GM21526 (cell line): ENCODE measurements around the gene ASTN2.
A peak's percentile ranks its signal among the peaks of the same experiment; 100 is the strongest.
"Not testable (repeated sequence)": the region's sequence is repeated elsewhere in the genome, so short reads cannot be mapped to it uniquely, and the experiment has no call there.

Experiments used
- ATAC-seq: cut with Tn5 transposase; IDR thresholded peaks from one replicate; pipeline ENCODE4 v1.9.1; 2021; ENCODE audit warnings: moderate library complexity; ENCODE audit not compliant: unreplicated experiment, low FRiP score

The ASTN2 gene

DNA sequence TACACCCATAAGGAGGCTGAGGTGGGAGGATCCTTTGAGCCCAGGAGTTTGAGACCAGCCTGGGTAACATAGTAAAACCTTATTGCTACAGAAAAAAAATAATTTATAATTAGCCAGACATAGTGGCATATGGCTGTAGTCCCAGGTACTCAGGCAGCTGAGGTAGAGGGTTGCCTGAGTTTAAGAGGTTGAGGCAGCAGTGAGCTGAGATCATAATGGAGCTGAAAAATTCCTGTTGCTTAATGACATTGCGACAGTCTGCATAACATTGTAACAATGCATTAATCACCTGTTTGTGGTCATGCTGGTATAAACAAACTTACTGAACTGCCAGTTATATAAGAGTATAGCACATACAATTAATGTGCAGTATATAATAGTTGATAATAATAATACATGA is 513.6 kb downstream of the ASTN2 start:
- ATAC-seq = no peak

GRCh38 chr9:116900543-116900942 is 514.3 kb downstream of the ASTN2 start:
- no peak for ATAC-seq

DNA sequence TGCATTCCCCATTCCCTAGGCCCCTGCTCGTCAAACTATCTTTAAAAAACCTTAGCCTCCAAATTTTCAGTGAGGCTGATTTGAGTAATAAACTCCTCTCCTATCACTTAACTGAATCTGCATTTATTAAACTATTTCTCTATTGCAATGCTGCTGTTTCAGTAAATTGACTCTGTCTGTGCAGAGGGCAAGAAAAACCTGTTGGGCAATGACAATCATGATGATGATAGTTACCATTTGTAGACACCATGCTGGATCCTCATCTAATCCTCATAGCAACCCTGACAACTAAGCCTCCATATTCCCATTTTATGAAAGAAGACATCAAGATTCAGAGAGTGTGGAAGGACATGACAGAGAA is 514.9 kb downstream of the ASTN2 start:
- no peak for ATAC-seq

GRCh38 chr9:116899337-116900006 is 515.4 kb downstream of the ASTN2 start:
- no peak for ATAC-seq

GRCh38 chr9:116898131-116898530 is 516.7 kb downstream of the ASTN2 start:
- not testable (repeated sequence) for ATAC-seq

DNA sequence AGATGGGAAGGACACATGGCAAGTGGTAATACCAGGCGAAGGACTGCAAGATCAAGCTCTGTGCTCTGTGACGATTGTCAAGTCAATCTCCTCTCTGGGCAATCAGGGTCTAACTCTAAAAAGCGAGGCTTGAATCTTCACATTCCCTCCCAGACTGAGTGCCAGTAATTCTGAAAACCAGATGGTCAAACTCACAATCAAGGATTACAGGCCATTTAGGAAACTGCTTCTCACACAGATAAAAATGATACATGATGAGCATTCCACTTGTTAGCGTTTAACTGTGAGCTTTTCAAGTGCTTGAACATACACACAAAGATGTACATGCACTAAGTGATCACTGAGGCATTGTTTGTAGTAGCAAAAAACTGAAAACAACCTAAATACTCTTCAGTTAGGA is 517.7 kb downstream of the ASTN2 start:
- no peak for ATAC-seq

DNA sequence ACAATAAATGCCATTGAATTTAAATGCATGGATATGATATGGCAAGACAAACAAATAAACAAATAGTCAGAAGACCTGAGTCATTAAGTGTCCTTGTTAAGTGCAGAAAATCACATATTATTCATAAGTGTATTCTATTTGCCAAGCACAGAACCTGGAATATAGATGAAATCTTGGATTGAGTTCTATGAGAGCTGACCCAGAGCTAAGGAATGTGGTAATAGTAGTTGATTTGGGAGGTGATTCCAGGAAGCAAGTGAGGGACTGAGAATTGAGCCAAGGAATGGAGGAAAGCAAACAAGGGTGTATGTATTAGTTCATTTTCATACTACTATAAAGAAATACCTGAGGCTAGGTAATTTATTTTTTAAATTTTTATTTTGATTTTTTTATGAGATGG is 518.9 kb downstream of the ASTN2 start:
- no peak for ATAC-seq

- ATAC-seq = no peak
These were observed 523.4 kb downstream of the ASTN2 start for GRCh38 chr9:116891424-116891823.

DNA sequence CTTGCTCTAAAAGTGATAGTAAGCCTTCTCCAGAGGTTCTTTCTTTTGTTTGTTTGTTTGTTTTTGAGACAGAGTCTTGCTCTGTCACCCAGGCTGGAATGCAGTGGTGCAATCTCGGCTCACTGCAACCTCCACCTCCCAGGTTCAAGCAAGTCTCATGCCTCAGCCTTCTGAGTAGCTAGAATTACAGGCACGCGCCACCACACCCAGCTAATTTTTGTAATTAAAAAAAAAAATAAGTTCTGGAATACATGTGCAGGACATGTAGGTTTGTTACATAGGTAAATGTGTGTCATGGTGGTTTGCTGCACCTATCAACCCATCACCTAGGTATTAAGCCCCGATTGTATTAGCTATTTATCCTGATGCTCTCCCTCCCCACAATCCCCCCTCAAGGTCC is 526.4 kb downstream of the ASTN2 start:
- not testable (repeated sequence) for ATAC-seq

DNA sequence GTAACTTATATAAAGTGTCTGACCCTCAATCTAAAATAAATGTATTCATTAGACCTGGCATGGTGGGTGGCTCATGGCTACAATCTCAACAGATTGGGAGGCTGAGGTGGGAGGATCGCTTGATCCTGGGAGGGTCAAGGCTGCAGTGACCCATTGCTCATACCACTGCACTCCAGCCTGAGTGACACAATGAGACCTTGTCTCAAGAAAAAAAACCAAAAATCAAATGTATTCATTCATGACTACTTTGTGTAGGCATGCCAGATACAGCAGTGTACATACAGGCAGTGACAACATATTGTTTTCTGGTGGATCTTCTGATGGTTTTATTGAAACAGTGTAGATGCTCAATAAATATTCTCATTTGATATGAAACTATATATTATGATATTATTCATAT is 526.8 kb downstream of the ASTN2 start:
- ATAC-seq = no peak

DNA sequence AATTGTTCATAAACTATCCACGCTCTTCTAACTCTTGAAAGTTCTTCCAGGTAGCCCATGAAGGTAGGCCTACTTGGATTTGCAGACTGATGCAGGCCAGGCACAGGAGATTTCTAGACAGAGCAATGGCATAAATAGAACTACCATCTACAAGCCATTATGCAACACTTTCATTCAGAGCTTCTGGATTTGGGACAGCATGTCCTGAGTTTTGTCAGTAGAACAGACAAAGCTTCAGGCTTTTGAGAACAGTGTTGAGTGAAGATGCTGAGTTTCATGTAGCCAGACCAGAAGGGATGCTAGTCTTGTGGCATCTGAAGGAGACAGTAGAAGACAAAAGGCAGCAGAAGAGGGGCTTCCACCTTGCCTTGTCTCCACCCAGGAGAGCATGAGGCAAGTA is 531.2 kb downstream of the ASTN2 start:
- no peak for ATAC-seq

GRCh38 chr9:116877072-116877471 is 537.8 kb downstream of the ASTN2 start:
- ATAC-seq = no peak

- no peak for ATAC-seq
These were observed 539.3 kb downstream of the ASTN2 start for GRCh38 chr9:116875576-116875975.

DNA sequence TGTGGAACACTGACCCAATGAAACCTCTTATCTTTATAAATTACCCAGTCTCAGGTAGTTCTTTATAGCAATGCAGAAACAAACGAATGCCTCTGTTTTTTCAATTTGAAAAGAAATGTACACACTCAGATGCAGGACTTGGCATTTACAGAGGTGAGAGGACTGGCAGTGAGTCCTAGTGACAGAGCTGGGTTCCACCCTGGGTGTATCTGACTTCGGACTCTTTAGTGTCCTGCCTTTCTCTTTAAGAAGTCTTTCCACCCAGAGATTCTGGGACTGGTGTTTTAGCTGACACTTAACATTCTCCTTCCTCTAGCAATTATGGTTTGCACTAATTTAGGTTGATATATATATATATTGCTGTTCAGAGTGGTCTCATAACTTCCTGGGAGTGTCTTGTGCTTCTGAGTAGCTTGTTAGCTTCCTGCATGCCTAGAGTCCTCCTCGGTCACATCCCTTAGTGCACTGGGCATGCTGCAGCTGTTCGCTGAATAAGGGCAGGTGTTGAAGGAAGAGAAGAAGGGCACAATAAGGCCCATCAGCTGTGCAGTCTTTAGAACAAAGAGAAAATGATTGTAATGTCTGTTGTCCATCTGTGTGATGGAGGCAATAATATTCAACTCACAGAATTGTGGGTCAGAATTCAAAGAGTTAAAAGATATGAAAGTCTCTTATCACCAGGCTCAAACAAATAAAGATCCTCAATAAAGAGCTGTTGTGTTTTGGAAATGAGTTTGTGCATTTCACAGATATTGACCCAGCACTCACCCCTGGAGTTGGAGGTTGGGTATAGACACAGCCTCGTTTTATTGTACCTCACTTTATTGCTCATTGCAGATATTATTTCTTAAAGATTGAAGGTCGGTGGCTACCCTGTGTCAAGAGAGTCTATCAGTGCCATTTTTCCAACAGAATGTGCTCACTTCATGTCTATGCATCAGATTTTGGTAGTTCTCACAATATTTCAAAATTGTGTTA is 540.6 kb downstream of the ASTN2 start:
- ATAC-seq = no peak

DNA sequence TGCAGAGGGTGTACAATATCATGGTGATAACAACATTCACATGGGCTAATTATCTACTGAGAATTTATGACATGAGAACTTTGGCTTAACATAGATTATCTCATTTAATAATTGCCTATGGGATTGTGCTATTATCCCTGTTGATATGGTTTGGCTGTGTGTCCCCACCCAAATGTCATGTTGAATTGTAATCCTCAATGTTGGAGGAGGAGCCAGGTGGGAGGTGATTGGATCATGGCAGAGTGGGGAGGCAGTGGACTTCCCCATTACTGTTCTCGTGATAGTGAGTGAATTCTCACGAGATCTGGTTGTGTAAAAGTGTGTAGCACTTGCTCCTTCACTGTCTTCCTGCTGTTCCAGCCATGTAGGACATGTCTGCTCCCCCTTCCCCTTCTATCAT is 541.4 kb downstream of the ASTN2 start:
- no peak for ATAC-seq

- ATAC-seq = no peak
These were observed 544.3 kb downstream of the ASTN2 start for GRCh38 chr9:116870566-116870965.

- ATAC-seq = no peak
These were observed 546.7 kb downstream of the ASTN2 start for GRCh38 chr9:116868201-116868600.

DNA sequence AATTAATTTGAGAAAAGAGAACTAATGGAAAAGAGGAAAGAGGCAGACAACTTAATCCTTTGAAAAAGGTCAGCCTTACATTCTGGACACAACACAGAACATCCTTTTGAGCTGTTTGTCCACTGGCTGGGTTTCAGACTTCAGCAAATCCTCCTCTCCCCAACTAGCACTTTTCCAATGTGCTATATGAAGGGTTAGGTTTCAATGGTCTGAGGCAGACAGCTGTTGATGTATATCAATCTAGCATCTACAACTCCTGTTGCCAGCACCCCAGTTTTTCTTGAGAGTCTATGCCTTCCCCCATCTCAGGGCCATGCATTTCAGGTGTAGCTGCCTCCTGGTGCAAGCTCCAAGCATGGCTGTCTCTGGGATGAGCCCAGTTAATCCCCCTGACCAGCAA is 553.5 kb downstream of the ASTN2 start:
- ATAC-seq = no peak

- ATAC-seq = peak; percentile 78
These were observed 554.2 kb downstream of the ASTN2 start for GRCh38 chr9:116860509-116861120.

DNA sequence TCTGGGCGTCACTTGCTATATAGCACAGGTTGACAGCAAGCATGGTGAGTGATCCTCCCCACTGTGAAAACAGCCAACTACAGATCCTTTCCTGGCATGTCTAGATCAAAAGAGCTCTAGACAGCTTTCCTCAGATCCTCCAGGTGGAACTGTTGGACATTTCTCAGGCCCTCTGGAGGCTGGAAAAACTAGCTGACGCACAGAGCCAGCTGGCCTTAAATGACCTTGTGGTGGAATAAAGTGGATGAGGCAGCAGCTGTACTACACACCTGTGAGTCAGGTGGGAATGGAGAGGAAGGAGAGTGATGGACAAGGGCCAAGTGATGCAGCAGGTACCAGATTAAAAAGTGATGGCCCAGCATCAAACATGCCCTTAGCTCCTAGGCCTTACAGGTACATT is 555.1 kb downstream of the ASTN2 start:
- ATAC-seq = no peak

DNA sequence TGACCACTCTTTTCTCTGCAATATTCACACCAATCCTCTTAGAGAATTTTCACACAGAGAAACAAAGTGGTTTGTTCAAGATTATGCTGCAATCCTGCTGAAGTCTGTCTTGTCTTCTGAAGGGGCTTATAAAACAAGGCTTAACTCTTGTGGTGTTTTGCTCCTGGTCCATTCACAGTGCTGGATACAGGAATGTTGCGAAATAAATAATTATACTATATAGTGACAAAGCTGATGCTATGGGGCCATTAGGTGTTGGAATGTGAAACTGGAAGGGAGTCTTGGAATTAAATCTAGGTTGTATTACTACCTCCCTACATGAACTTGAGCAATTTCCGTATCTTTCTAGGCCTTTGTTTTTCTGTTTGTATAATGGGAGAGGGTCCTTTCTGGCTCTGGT is 557.5 kb downstream of the ASTN2 start:
- ATAC-seq = no peak
